ENCODE results near the gene CRTAC1.
A peak's percentile ranks its signal among the peaks of the same experiment; 100 is the strongest.

Gene CRTAC1

GRCh38 chr10:97870990-97871389 lies 159.4 kb downstream of the CRTAC1 start:
- no peak overlapping the region for H3K4me2 ChIP-seq (ENCODE audit: insufficient read depth, low read length, poor library complexity, severe bottlenecking)
- H2BK5ac ChIP-seq (ENCODE audit: low read length) = no peak overlapping the region
- H3K4ac ChIP-seq (ENCODE audit: low read length) = no peak overlapping the region
- H3K27me3 ChIP-seq (ENCODE audit: control insufficient read depth in 3 of 3, insufficient read depth in 3 of 3, low read depth in 1 of 3, low read length in 3 of 3) = peaks cover 0 to 59% (median 0%) of the 10 kb centered on the region in 3 experiments
- no peak overlapping the region for H2BK15ac ChIP-seq (ENCODE audit: low read length)
- no peak overlapping the region for H3K14ac ChIP-seq (ENCODE audit: low read length)
- H3K9me3 ChIP-seq (replicated peaks in 1 of 2; ENCODE audit: control insufficient read depth in 2 of 2, insufficient read depth in 1 of 2, low read depth in 1 of 2, low read length in 2 of 2) = no peaks in the 10 kb centered on the region
- no peak overlapping the region for H2AK5ac ChIP-seq (ENCODE audit: low read depth, low read length)
- H3K9ac ChIP-seq (ENCODE audit: low read depth, low read length, poor library complexity) = no peak overlapping the region
- no peak overlapping the region for H3K4me3 ChIP-seq (ENCODE audit: low read length in 2 of 2)
- H3K79me1 ChIP-seq (ENCODE audit: low read depth, low read length) = peaks cover 3% of the 10 kb centered on the region
- H2BK120ac ChIP-seq (ENCODE audit: low read depth, low read length) = no peak overlapping the region
- no peak for DNase-seq (ENCODE audit: low spot score)
- H2BK12ac ChIP-seq (ENCODE audit: low read length) = no peak overlapping the region
- H3K27ac ChIP-seq (replicated peaks; ENCODE audit: low read length) = no peak overlapping the region
- peaks cover 0 to 3% of the 10 kb centered on the region in 2 donors for H3K4me1 ChIP-seq (ENCODE audit: control insufficient read depth in 2 of 2, insufficient read depth in 1 of 2, low read depth in 1 of 2, low read length in 2 of 2)
- no peak overlapping the region for H2AFZ ChIP-seq (ENCODE audit: low read length)
- WGBS, 2 donors (ENCODE audit: extremely low coverage in 2 of 2, insufficient read length in 2 of 2, insufficient replicate concordance in 1 of 2) = no CpG with 5 or more reads among the region's 8 CpGs
- peaks cover 0 to 2% of the 10 kb centered on the region in 2 donors for H3K36me3 ChIP-seq (replicated peaks in 1 of 2; ENCODE audit: control insufficient read depth in 2 of 2, insufficient read depth in 2 of 2, low read length in 2 of 2)
- H3K23ac ChIP-seq (ENCODE audit: low read depth, low read length, poor library complexity) = no peak overlapping the region
- H3K18ac ChIP-seq (ENCODE audit: low read length) = no peak overlapping the region
- no peak overlapping the region for H4K8ac ChIP-seq (ENCODE audit: low read depth, low read length)
- H4K91ac ChIP-seq (ENCODE audit: low read depth, low read length, poor library complexity) = no peak overlapping the region

DNA sequence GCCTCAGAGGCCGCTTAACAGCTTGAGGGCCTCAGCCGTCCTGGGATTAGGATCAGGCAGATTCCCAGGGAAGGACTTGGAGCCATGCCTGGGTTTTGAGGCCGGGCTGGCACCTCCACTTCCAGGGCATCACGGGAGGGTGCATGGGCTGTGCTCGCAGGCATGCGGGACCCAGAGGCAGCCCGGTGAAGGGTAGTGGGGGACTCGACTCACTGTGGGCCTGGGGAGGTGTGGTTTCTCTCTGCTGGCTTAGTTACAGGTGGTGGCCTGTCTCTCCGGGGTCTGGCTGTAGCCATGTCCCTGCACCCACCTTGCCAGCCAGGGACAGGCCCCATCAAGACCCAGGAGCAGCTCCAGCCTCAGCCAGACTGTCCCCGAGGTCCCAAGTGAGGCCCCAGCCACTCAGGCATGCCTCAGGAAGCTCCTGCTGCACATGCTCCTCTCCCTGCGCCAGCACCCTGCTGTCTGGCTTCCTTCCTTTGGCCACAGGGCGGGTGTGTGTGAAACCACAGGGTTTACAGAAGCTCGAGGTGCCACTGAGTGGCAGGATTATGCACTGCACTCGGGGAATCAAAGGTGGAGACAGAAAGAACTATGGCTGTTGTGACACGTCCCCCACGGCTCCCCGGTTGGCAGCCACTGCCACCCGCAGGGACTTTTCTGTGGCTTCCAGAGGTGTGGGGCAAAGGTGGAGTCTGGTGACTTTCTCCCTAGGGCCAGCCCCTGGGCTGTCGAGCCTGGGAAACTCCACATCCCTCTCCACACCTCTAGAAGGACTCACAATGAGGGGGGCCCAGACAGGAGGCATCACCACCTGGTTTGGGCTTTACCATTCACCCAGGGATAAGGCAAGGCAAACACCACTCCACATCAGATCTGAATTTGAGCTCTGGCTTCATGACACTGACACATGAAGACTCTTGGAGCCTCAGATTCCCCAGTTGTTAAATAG lies 161.1 kb downstream of the CRTAC1 start:
- peak overlapping the region; percentile 29 for H3K23ac ChIP-seq (ENCODE audit: low read depth, low read length, poor library complexity)
- H3K4me3 ChIP-seq (ENCODE audit: low read length in 2 of 2) = no peak overlapping the region
- peak overlapping the region; percentile 70 for H3K18ac ChIP-seq (ENCODE audit: low read length)
- peak overlapping the region; percentile 76 for H3K14ac ChIP-seq (ENCODE audit: low read length)
- H3K79me1 ChIP-seq (ENCODE audit: low read depth, low read length) = peaks cover 3% of the 10 kb centered on the region
- peak overlapping the region; percentile 9 for H3K9ac ChIP-seq (ENCODE audit: low read depth, low read length, poor library complexity)
- peaks cover 0 to 64% (median 0%) of the 10 kb centered on the region in 3 experiments for H3K27me3 ChIP-seq (ENCODE audit: control insufficient read depth in 3 of 3, insufficient read depth in 3 of 3, low read depth in 1 of 3, low read length in 3 of 3)
- H3K36me3 ChIP-seq (replicated peaks in 1 of 2; ENCODE audit: control insufficient read depth in 2 of 2, insufficient read depth in 2 of 2, low read length in 2 of 2) = peaks cover 0 to 2% of the 10 kb centered on the region in 2 donors
- no peaks in the 10 kb centered on the region for H3K9me3 ChIP-seq (replicated peaks in 1 of 2; ENCODE audit: control insufficient read depth in 2 of 2, insufficient read depth in 1 of 2, low read depth in 1 of 2, low read length in 2 of 2)
- H4K8ac ChIP-seq (ENCODE audit: low read depth, low read length) = no peak overlapping the region
- no peak overlapping the region for H2AK5ac ChIP-seq (ENCODE audit: low read depth, low read length)
- H2BK12ac ChIP-seq (ENCODE audit: low read length) = no peak overlapping the region
- no peak overlapping the region for H2BK120ac ChIP-seq (ENCODE audit: low read depth, low read length)
- peaks cover 0 to 3% of the 10 kb centered on the region in 2 donors for H3K4me1 ChIP-seq (ENCODE audit: control insufficient read depth in 2 of 2, insufficient read depth in 1 of 2, low read depth in 1 of 2, low read length in 2 of 2)
- H2BK15ac ChIP-seq (ENCODE audit: low read length) = no peak overlapping the region
- H4K91ac ChIP-seq (ENCODE audit: low read depth, low read length, poor library complexity) = no peak overlapping the region
- H2BK5ac ChIP-seq (ENCODE audit: low read length) = no peak overlapping the region
- H2AFZ ChIP-seq (ENCODE audit: low read length) = peak overlapping the region; percentile 68
- no peak overlapping the region for H3K27ac ChIP-seq (replicated peaks; ENCODE audit: low read length)
- no CpG with 5 or more reads among the region's 19 CpGs for WGBS, 2 donors (ENCODE audit: extremely low coverage in 2 of 2, insufficient read length in 2 of 2, insufficient replicate concordance in 1 of 2)
- no peak overlapping the region for H3K4me2 ChIP-seq (ENCODE audit: insufficient read depth, low read length, poor library complexity, severe bottlenecking)
- H3K4ac ChIP-seq (ENCODE audit: low read length) = no peak overlapping the region
- peak; percentile 32 for DNase-seq (ENCODE audit: low spot score)

DNA sequence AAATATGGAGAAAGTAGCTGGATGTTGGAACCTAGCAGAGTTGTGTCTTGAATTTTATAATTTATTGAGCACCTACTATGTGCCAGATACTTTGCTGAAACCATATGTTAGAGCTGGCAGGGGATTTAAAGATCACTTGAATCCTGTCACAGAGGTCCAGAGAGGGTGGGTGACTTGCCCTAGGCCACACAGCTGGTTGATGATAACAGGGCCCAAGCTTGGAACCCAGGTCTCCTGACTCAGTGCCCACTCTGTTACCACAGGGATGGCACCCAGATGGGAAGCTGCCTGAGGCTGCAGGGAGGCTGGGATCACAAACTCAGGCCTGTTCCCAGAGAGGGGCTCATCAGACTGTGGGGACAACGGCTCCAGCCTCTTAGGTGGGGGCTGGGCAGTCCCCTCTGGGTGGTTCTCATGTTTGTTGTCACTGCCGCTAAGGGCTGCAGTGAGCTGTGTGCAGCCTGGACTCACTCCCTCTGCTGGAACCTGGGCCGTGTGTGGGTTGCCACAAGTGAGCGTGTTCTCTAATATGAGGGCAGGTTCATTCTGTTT lies 162.2 kb downstream of the CRTAC1 start:
- no peak overlapping the region for H4K8ac ChIP-seq (ENCODE audit: low read depth, low read length)
- H3K4me2 ChIP-seq (ENCODE audit: insufficient read depth, low read length, poor library complexity, severe bottlenecking) = no peak overlapping the region
- no peak overlapping the region for H3K27ac ChIP-seq (replicated peaks; ENCODE audit: low read length)
- no peak overlapping the region for H2BK12ac ChIP-seq (ENCODE audit: low read length)
- no peak overlapping the region for H4K91ac ChIP-seq (ENCODE audit: low read depth, low read length, poor library complexity)
- peaks cover 3% of the 10 kb centered on the region for H3K79me1 ChIP-seq (ENCODE audit: low read depth, low read length)
- H3K4ac ChIP-seq (ENCODE audit: low read length) = no peak overlapping the region
- no peak overlapping the region for H2AFZ ChIP-seq (ENCODE audit: low read length)
- H3K4me1 ChIP-seq (ENCODE audit: control insufficient read depth in 2 of 2, insufficient read depth in 1 of 2, low read depth in 1 of 2, low read length in 2 of 2) = peaks cover 0 to 3% of the 10 kb centered on the region in 2 donors
- no CpG with 5 or more reads among the region's 4 CpGs for WGBS, 2 donors (ENCODE audit: extremely low coverage in 2 of 2, insufficient read length in 2 of 2, insufficient replicate concordance in 1 of 2)
- H2BK120ac ChIP-seq (ENCODE audit: low read depth, low read length) = no peak overlapping the region
- H3K23ac ChIP-seq (ENCODE audit: low read depth, low read length, poor library complexity) = no peak overlapping the region
- H3K9ac ChIP-seq (ENCODE audit: low read depth, low read length, poor library complexity) = no peak overlapping the region
- H2BK15ac ChIP-seq (ENCODE audit: low read length) = no peak overlapping the region
- no peak for DNase-seq (ENCODE audit: low spot score)
- no peak overlapping the region for H2AK5ac ChIP-seq (ENCODE audit: low read depth, low read length)
- no peak overlapping the region for H3K14ac ChIP-seq (ENCODE audit: low read length)
- peak overlapping the region in 1 of 2 donors; percentile 24 for H3K4me3 ChIP-seq (ENCODE audit: low read length in 2 of 2)
- H2BK5ac ChIP-seq (ENCODE audit: low read length) = no peak overlapping the region
- H3K36me3 ChIP-seq (replicated peaks in 1 of 2; ENCODE audit: control insufficient read depth in 2 of 2, insufficient read depth in 2 of 2, low read length in 2 of 2) = peaks cover 0 to 2% of the 10 kb centered on the region in 2 donors
- H3K27me3 ChIP-seq (ENCODE audit: control insufficient read depth in 3 of 3, insufficient read depth in 3 of 3, low read depth in 1 of 3, low read length in 3 of 3) = peaks cover 0 to 60% (median 0%) of the 10 kb centered on the region in 3 experiments
- peak overlapping the region; percentile 46 for H3K18ac ChIP-seq (ENCODE audit: low read length)
- H3K9me3 ChIP-seq (replicated peaks in 1 of 2; ENCODE audit: control insufficient read depth in 2 of 2, insufficient read depth in 1 of 2, low read depth in 1 of 2, low read length in 2 of 2) = no peaks in the 10 kb centered on the region

DNA sequence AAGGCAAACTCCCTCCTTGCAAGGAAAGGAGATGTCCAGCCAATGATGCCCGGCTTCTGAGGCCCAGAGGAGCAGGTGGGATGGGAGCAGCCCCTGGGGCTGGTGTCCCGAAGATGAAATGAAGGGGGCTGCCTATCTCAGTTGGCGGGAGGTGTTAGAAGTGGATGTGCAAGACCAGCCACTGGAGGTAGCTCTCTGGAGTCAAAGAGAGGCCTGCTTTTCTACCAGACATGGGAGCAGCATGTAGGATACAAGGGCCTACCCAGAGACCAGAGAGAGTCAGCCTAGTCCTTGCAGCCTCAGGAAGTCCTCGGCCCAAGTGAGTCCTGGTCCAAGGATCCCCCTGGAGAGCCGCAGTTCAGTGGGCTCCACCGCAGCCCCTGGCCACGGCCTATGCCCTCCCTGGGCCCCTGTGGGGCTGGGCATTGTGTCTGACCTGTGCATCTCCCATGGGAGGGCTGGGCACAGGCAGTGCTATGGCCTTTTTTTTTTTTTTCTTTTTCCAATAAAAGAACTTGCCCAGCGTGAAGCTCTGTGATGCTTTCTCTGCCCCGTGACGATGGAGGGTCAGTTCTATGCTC lies 163.1 kb downstream of the CRTAC1 start:
- H3K4me1 ChIP-seq (ENCODE audit: control insufficient read depth in 2 of 2, insufficient read depth in 1 of 2, low read depth in 1 of 2, low read length in 2 of 2) = peaks cover 0 to 3% of the 10 kb centered on the region in 2 donors
- no peak overlapping the region for H3K4me3 ChIP-seq (ENCODE audit: low read length in 2 of 2)
- H3K9ac ChIP-seq (ENCODE audit: low read depth, low read length, poor library complexity) = no peak overlapping the region
- H3K9me3 ChIP-seq (replicated peaks in 1 of 2; ENCODE audit: control insufficient read depth in 2 of 2, insufficient read depth in 1 of 2, low read depth in 1 of 2, low read length in 2 of 2) = no peaks in the 10 kb centered on the region
- no peak overlapping the region for H2AK5ac ChIP-seq (ENCODE audit: low read depth, low read length)
- H3K18ac ChIP-seq (ENCODE audit: low read length) = peak overlapping the region; percentile 25
- no CpG with 5 or more reads among the region's 10 CpGs for WGBS, 2 donors (ENCODE audit: extremely low coverage in 2 of 2, insufficient read length in 2 of 2, insufficient replicate concordance in 1 of 2)
- no peak overlapping the region for H3K4me2 ChIP-seq (ENCODE audit: insufficient read depth, low read length, poor library complexity, severe bottlenecking)
- no peak overlapping the region for H4K91ac ChIP-seq (ENCODE audit: low read depth, low read length, poor library complexity)
- H4K8ac ChIP-seq (ENCODE audit: low read depth, low read length) = no peak overlapping the region
- peaks cover 0 to 2% of the 10 kb centered on the region in 2 donors for H3K36me3 ChIP-seq (replicated peaks in 1 of 2; ENCODE audit: control insufficient read depth in 2 of 2, insufficient read depth in 2 of 2, low read length in 2 of 2)
- DNase-seq (ENCODE audit: low spot score) = no peak
- H3K4ac ChIP-seq (ENCODE audit: low read length) = no peak overlapping the region
- peak overlapping the region; percentile 83 for H3K14ac ChIP-seq (ENCODE audit: low read length)
- peak overlapping the region; percentile 30 for H2BK15ac ChIP-seq (ENCODE audit: low read length)
- H2BK5ac ChIP-seq (ENCODE audit: low read length) = no peak overlapping the region
- no peak overlapping the region for H3K23ac ChIP-seq (ENCODE audit: low read depth, low read length, poor library complexity)
- H2AFZ ChIP-seq (ENCODE audit: low read length) = no peak overlapping the region
- peaks cover 0 to 58% (median 0%) of the 10 kb centered on the region in 3 experiments for H3K27me3 ChIP-seq (ENCODE audit: control insufficient read depth in 3 of 3, insufficient read depth in 3 of 3, low read depth in 1 of 3, low read length in 3 of 3)
- peaks cover 3% of the 10 kb centered on the region for H3K79me1 ChIP-seq (ENCODE audit: low read depth, low read length)
- H2BK120ac ChIP-seq (ENCODE audit: low read depth, low read length) = no peak overlapping the region
- H3K27ac ChIP-seq (replicated peaks; ENCODE audit: low read length) = no peak overlapping the region
- H2BK12ac ChIP-seq (ENCODE audit: low read length) = no peak overlapping the region

All from neuronal stem cell (in vitro differentiated cells).